UCSD-AML1 (cell line): ENCODE data around the gene HNRNPU.
A peak's percentile ranks its signal among the peaks of the same experiment; 100 is the strongest.

Experiments used
- DNase-seq: peaks from one replicate; lab custom pipeline; 2025; ENCODE audit not compliant: unreplicated experiment; lab: John Stamatoyannopoulos, UW

The HNRNPU gene

GRCh38 chr1:244807138-244807537 is 57.2 kb downstream of the HNRNPU start:
- DNase-seq: no peak

DNA sequence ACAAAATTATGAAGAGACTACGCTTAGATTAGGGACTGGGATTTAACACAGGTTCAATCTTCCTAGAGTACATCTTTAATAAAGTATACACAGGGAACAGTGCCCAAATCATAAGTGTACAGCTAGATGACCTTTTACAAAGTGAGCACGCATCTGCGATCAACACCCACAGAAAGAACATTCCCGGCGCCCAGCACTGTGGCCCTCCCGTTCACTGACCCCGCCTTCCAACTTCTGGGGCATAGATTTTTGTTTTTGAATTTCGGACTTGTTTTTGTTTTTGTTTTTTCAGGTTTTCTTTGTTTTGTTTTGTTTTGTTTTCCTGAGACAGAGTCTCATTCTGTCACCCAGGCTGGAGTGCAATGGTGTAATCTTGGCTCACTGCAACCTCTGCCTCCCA is 59.5 kb downstream of the HNRNPU start:
- DNase-seq: no peak

DNA sequence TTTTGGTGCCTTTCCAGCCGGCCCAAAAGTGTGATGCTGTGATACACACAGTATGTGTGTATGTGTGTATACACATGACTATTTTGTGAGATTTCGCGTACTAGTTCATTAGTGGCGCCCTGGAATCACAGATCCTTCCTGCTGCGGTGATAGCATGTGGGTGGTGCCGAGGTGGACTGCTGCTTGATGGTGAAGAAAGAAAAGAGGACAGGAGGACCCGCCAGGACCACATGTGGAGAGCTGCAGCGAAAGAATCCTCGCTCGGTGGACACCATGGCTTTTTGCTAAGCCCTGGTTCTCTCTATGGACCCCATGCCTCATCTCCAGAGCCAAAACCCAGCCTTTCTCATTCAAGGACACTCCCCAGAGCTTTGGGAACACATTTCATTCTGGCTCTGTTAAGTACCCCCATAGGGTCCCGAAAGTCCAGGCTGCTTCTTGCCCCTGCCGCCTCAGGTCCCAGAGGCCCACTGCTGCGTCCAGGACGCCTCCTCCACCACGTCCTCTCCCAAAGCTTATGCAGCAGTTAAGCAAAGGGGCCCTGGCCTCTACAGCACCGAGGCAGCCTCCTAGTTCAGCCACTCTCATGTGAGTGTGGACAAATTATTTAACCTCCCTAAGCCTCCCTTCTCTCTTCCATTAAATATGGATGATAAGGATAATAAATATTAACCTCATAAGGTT is 61.6 kb downstream of the HNRNPU start:
- no peak for DNase-seq

DNA sequence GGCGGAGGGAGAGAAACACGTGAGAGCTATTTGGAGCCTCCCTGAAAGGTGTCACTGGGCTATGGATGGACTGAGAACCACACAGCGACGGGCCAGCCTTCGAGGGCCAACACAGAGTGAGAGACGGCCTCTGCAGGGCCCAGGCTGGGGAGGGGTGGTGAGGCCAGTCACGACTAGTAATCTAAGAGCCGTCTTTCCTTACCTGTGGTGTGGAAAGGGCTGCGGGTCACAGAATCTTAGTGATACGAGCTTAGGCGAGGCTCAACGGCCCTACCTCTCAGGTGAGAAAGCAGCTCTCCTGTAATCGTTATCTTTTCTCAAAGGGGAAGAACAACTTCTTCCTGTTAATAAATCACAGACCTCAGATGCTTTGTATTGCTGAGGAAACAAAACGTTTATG is 62.3 kb downstream of the HNRNPU start:
- DNase-seq: no peak

DNA sequence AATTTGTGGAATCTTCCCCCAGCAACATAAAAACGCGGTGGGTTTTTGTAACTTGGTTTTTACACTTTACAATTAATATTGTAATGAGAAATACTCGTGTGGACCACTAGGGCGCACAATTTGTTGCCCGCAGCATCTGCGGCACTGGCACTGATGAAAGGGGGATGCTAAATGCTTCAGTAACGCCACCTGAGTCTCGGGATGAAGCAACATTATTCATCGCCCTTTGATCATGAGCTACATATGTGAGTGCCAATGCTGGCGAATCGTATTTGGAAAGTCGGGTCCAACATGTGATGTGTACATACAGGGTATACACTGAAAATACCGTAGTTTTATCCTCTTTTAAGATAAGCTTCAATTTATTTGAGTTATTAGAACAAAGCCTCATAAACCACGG is 63.1 kb downstream of the HNRNPU start:
- peak; percentile 39 for DNase-seq

DNA sequence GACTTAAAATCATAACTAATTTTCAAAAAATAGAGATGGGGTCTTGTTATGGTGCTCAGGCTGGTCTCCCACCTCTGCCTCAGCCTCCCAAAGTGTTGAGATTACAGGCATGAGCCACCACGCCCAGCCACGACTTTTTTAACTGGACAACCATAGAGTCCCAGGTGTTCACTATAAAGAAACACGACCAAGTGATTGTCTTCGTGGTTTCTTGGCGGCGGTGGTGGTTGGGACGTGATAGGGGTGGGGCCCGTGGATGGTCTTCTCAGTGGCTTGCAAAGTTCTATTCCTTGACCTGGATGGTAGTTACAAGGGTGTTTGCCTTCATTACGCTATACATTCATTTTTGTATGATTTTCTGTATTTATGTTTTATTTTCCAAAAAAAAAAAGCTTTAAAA is 63.5 kb downstream of the HNRNPU start:
- no peak for DNase-seq
